GM18517 (cell line): Measurements from ENCODE around the gene PCSK5.

Experiments
- ATAC-seq: cut with Tn5 transposase; IDR thresholded peaks from one replicate; pipeline ENCODE4 v1.9.1; 2021; ENCODE audit warnings: mild to moderate bottlenecking, moderate library complexity; ENCODE audit not compliant: unreplicated experiment

The PCSK5 gene

DNA sequence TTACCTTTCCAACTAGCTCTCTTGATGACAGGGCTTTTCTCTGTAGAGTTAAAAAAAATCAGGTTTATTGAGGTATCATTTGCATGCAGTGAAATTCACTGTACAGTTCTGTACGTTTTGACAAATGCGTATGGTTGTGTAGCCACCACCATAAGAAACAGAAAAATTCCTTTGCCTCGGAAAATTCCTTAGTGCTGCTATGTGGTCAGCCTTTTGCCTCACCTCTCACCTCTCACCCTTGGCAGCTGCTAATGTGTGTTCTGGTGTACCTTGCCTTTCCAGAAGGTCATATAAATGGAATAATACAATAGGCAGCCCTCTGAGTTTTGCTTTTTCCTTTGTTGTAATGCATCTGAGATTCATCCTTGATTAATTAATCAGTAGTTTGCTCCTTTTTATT, 28.4 kb downstream of the PCSK5 start:
- no peak for ATAC-seq

DNA sequence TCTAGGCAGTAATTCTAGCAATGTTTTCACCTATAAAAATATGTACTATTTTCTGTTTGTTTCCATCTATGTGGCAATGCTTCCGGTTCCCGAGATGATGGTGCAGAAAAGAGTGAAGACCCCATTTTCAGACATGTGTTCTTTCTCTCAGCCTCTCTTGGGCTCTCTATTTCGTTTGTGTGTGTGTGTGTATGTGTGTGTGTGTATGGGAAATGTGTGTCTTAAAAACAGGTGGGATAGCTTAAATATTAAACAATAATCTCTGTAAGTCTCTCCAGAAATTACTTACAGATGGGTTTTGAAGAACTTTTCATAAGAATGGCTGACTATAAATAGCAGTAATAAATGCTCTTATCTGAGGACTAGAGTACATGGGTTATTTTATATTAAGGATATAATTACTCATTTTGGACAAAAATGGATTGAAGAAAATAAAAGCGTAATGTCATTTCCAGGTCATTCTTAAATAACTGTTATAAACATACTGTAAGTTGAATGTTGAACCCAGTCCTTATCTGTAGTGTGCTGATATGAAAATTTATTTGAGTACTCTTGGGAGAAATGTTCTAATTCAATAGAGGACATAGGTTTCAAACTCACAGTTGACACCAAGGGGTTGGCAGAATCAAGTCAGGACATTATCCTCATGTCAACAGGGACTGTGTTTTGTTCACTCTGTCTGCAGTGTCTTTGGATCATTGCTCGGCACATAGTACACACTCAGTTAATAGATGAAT, 31.1 kb downstream of the PCSK5 start:
- ATAC-seq, result no peak

- no peak for ATAC-seq
Measured at GRCh38 chr9:75926385-75926784, 35.9 kb downstream of the PCSK5 start.

GRCh38 chr9:75927356-75927755, 36.9 kb downstream of the PCSK5 start:
- ATAC-seq, result no peak

GRCh38 chr9:75930190-75930589, 39.7 kb downstream of the PCSK5 start:
- no peak for ATAC-seq

DNA sequence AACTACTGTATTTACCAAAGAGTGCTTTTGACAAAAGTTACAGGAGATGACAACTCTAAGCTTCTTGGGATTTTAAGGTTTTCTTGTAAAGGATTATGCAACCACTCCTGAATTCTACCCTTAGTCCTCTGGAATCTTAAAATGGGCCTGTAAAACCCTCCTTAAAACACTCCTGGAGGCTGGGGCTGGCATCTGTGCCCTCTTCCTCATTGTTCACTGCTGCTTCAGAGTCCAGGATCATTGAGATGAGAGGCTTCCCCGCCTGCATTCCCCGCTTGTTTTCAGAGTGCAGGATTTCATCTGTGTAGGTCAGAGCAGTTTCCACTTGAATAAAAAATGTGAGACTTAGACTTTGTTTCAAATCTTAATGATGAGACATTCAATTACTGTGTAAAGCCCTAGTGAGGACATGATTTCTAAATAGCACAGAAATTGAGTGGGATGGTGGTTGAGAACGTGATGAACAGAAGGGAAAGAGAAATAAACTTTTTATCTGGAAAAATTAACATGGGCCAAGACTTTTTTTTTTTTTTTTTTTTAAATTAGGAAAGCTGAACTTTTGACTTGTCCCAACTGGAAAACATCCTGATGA, 40.4 kb downstream of the PCSK5 start:
- ATAC-seq, result no peak

GRCh38 chr9:75933982-75934381, 43.5 kb downstream of the PCSK5 start:
- ATAC-seq, result no peak

- ATAC-seq, result no peak
Measured at GRCh38 chr9:75935591-75935990, 45.1 kb downstream of the PCSK5 start.

DNA sequence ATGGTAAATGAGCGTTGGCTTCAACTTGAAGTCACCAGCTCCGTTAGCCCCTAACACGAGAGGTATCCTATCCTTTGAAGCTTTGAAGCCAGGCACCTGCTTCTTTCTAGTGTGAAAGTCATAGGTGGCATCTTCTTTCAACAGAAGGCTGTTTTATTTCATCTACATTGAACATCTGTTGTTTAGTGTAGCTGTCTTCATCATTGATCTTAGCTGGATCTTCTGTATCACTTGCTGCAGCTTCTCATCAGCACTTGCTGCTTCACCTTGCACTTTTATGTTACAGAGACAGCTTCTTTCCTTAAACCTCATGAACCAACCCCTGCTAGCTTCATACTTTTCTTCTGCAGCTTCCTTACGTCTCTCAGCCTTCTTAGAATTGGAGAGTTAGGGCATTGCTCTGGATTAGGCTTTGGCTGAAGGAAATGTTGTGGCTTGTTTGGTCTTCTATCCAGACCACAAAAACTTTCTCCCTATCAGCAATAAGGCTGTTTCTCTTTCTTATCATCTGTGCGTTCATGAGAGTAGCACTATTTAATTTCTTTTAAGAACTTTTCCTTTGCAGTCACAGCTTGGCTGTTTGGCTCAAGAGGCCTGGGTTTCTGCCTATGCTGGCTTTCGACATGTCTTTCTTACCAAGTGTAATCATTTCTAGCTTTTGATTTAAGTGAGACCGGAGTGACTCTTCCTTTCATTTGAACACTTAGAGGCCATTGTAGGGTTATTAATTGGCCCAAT, 47.2 kb downstream of the PCSK5 start:
- no peak for ATAC-seq

- ATAC-seq, result no peak
Measured at GRCh38 chr9:75938946-75939345, 48.5 kb downstream of the PCSK5 start.

GRCh38 chr9:75939536-75940111, 49.2 kb downstream of the PCSK5 start:
- ATAC-seq, result no peak

GRCh38 chr9:75941066-75941465, 50.6 kb downstream of the PCSK5 start:
- ATAC-seq, result no peak

- no peak for ATAC-seq
Measured at GRCh38 chr9:75941577-75942311, 51.3 kb downstream of the PCSK5 start.

DNA sequence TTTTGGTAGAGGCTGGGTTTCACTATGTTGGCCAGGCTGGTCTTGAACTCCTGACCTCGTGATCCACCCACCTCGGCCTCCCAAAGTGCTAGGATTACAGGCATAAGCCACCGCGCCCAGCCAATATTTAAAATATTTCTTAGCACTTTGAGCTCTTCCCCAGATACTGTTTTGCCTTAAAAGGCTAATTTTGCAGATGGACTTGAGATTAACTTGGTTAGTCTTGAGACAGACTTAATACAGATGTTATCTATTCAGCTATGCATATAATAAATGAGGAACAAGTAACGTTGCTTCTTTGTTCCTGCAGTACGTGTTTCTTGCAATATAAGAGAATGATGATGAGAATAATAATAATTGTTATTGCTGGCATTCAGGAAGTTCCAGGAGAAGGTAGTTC, 56.3 kb downstream of the PCSK5 start:
- no peak for ATAC-seq

DNA sequence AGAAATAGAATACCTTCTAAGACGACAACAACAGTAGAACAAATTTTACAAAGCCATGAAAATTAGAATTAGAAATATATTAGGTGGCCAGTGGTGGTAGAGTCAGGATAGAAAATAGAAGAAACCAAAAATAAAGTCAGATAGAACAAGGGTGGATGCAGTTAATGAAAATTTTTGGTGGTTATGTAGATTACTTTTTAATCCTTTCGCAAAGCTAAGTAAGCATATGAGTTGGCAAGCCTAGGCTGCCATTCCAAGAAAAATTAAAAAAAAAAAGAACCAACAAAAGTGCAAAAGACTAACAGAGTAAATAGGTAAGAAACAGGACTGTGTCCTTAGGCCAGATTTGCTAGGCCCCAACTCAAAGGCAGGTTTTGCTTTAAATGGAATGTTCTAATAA, 56.8 kb downstream of the PCSK5 start:
- no peak for ATAC-seq

DNA sequence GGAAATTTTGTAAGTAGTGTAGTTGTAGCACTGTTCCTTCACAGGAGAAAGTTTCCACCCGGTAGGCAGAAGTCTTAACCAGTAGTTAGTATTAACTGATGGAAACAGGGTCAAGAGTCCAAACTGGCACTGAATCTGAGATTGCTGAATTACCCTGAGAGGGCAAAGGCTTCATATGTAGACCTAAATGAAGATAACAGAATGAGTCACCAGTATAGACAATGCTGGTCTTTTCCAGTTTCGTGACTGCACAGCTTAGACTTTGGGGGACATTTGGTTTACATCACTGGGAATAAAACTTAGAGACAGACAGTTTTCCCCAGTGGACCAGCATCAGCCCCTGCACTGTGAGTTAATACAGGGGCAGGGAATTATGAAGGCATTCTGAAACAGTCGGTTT, 60.5 kb downstream of the PCSK5 start:
- no peak for ATAC-seq

- ATAC-seq, result no peak
Measured at GRCh38 chr9:75953218-75953617, 62.7 kb downstream of the PCSK5 start.

DNA sequence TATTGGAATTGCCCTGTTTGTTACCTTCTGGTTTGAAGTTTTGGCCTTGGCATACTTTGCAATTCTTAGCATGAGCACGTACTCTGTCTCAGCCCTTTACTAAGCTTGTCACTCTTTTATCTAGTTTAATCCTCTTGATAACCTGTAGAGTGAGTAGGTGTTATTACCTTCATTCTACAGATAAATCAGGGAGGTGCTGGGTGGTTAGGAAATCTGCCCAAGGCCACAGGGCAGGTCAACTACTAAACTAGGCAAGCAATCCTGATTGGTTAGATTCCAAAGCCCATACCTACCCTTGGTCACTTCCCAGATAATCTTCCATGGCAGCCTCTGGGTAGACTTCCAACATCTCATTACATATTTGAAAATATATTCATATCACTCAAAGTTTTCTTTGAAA, 65.7 kb downstream of the PCSK5 start:
- no peak for ATAC-seq

- no peak for ATAC-seq
Measured at GRCh38 chr9:75957116-75957515, 66.6 kb downstream of the PCSK5 start.

- ATAC-seq, result no peak
Measured at GRCh38 chr9:75958226-75958625, 67.8 kb downstream of the PCSK5 start.

DNA sequence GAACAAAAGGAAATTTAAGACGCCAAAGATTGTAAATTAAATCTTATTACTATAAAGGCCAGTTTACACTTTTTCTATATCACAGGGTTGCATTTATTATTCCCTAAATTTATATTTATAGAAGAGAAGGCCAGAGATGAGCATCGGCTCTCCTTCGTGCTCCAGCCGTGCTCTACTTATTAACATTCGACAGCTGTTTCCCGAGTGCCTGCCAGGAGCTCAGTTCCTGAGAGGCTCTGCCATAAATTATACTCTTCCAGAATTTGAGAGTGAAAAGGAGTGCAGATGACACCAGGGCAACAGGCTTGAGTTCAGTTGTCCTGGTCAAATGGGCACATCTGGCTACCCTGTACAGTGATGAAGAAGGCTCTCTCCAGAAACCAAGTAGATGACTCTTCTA, 70.1 kb downstream of the PCSK5 start:
- no peak for ATAC-seq
